Lower lobe of right lung (tissue), 2 donors: ENCODE measurements around the gene MYOG. TPM values are rescaled to one million over a fixed set of nuclear protein-coding genes. Genes with fewer than 3 reads are reported as not detected.

Source experiments
- ATAC-seq, 2 donors: fragments of 200-7000 bp; cut with Tn5 transposase; one replicate each; pipeline ENCODE4 v1.9.1; 2020 to 2022; ENCODE audit warnings: mild to moderate bottlenecking in 2 of 2, moderate library complexity in 2 of 2
- DNase-seq: peaks from one replicate; pipeline ENCODE4 v3.0.0-alpha.2; 2020
- H3K27ac ChIP-seq: fragments of 200-600 bp; one replicate; pipeline ENCODE4 v1.8.0; 2022
- H3K27me3 ChIP-seq: fragments of 200-600 bp; one replicate; pipeline ENCODE4 v1.8.0; 2022; ENCODE audit warnings: low read depth
- H3K36me3 ChIP-seq: fragments of 200-600 bp; one replicate; pipeline ENCODE4 v1.8.0; 2022; ENCODE audit warnings: mild to moderate bottlenecking
- H3K4me1 ChIP-seq: fragments of 200-600 bp; one replicate; pipeline ENCODE4 v1.8.0; 2022
- H3K4me3 ChIP-seq: fragments of 200-600 bp; one replicate; pipeline ENCODE4 v1.8.0; 2022; ENCODE audit warnings: mild to moderate bottlenecking
- H3K9me3 ChIP-seq: fragments of 200-600 bp; one replicate; pipeline ENCODE4 v1.8.0; 2022
- intact Hi-C: fragments of 100-400 bp; cut with DNase I; formaldehyde crosslinking; loops from one replicate; pipeline ENCODE4 v1.11.0; 2022
- total RNA-seq: library from RNA; stranded (reverse); fragmentation: NEBNext Ultra II Directional; extraction: Animal tissue kit (Norgen Biotek cat#: 25700); gene quantifications from one replicate; pipeline ENCODE4 v1.2.1, GENCODE V29; 2021
- TF ChIP-seq, protein P1 (sequence below): fragments of 200-600 bp; IDR thresholded peaks from one replicate; pipeline ENCODE4 v1.8.0; 2022; ENCODE audit warnings: antibody characterized with exemption, mild to moderate bottlenecking
- donor health status: DM: no; HTN: yes; CAD: no; lungs with severe emphysema.

Gene MYOG
- total RNA-seq, 1 donor from 2014 or later: not detected

DNA sequence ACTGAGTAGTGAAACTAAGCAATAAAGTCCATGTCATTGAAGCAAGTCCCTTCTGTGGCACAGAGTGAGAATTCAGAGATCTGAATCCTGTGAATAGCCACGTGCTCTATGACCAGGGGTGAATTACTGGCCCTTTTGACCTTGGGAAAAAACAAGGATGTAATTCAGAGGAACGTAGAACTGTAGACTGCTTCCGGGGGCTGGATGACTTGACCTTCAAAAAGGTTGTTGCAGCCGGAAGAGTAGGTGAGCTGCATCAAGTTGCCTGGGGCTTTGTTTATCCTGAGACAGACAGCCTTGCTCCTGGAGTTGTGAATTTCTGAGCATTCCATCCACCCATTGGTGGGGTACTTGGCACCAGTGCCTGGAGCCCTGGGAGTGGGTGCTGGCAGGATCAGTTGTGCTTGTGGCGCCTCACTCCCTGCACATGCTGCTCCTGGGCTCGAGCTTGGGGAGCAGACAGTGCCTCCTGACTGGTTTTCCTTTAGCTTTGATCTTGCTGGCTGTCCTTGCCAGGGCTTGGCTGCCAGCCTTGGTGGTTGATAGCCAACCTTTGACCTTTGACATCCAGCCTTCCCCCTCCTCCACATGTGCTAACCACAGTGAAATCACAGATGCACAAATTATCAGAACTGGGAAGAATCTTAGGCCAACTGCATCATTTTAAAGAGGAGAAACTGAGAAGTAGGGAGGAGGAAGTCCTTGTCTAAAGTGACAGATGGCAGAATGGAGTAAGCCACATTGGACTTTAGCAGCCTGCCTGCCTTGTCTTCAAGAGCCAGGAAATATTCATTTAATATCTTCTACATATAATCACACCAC, 16.2 kb upstream of the MYOG start:
- intact Hi-C loops: no loop called here
- Histone ChIP-seq H3K4me1 (no peaks in the 10 kb centered on the region), H3K36me3 (no peaks in the 10 kb centered on the region), H3K27me3 (no peaks in the 10 kb centered on the region), H3K9me3 (no peaks in the 10 kb centered on the region), H3K4me3 (no peak overlapping the region), H3K27ac (no peak overlapping the region)
- DNase-seq: no peak
- ATAC-seq: no peak
- TF ChIP-seq, protein P1, sequence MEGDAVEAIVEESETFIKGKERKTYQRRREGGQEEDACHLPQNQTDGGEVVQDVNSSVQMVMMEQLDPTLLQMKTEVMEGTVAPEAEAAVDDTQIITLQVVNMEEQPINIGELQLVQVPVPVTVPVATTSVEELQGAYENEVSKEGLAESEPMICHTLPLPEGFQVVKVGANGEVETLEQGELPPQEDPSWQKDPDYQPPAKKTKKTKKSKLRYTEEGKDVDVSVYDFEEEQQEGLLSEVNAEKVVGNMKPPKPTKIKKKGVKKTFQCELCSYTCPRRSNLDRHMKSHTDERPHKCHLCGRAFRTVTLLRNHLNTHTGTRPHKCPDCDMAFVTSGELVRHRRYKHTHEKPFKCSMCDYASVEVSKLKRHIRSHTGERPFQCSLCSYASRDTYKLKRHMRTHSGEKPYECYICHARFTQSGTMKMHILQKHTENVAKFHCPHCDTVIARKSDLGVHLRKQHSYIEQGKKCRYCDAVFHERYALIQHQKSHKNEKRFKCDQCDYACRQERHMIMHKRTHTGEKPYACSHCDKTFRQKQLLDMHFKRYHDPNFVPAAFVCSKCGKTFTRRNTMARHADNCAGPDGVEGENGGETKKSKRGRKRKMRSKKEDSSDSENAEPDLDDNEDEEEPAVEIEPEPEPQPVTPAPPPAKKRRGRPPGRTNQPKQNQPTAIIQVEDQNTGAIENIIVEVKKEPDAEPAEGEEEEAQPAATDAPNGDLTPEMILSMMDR: no peak

DNA sequence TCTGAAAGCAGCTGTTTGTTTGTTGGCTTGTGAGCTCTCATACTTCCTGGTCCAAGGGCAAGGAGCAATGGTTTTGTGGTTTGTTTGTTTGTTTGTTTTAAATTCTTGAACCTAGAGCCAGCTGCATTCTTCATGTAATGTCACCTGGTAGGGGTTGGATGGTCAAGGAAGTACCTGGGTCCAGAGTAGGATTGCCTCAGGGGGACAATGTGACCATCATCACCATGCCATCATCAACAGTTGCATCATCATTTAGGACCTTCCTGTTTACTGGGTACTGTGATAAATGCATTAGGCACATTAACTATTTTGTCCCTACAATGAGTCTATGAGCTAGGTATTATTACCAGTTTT, 14.7 kb upstream of the MYOG start:
- DNase-seq (no peak), ATAC-seq (no peak)
- Histone ChIP-seq H3K4me1 (no peaks in the 10 kb centered on the region), H3K4me3 (no peak overlapping the region), H3K9me3 (peaks cover 5% of the 10 kb centered on the region), H3K27me3 (no peaks in the 10 kb centered on the region), H3K36me3 (no peaks in the 10 kb centered on the region), H3K27ac (no peak overlapping the region)
- intact Hi-C loops: no loop called here
- TF ChIP-seq, protein P1: no peak

DNA sequence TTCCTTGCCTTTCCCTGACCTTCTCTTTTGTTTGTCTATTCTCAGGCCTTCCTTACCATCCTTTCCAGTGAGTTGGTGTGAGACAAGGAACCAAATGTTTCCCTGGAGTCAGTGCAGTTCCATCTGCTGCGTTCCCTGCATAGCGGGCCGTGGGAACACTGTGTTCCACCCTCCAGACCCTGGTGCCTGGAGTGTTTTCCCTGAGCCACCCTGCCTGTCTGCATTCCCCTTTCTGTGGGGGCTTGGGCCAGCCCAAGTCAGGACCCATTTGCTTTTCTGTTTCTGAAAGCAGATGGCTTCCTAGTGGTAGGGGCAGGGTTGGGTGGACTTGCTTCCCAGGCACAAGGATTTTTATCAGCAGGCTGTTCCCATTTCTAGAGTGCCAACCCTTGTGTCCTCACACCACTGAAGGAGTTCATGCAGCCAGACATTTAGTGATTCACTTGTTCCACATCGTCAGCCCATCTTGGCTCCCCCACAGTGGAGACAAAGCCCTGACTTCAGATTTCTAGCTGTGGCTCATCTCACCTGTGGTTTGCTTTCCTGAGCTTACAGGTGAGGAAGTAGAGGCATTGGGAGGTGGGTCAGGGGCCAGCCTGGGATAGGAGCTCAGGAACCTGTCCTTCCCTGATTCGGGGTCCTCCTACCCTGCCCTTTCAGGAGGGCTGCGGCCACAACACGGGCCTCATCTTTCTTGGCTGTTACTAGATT, 14.1 kb upstream of the MYOG start:
- no peak for DNase-seq
- Histone ChIP-seq H3K36me3 (no peaks in the 10 kb centered on the region), H3K27me3 (no peaks in the 10 kb centered on the region), H3K4me1 (no peaks in the 10 kb centered on the region), H3K27ac (peak overlapping the region; percentile 28), H3K9me3 (peaks cover 10% of the 10 kb centered on the region), H3K4me3 (no peak overlapping the region)
- intact Hi-C loops: no loop called here
- TF ChIP-seq, protein P1: no peak
- ATAC-seq: peak in 1 of 2 donors; percentile 54

DNA sequence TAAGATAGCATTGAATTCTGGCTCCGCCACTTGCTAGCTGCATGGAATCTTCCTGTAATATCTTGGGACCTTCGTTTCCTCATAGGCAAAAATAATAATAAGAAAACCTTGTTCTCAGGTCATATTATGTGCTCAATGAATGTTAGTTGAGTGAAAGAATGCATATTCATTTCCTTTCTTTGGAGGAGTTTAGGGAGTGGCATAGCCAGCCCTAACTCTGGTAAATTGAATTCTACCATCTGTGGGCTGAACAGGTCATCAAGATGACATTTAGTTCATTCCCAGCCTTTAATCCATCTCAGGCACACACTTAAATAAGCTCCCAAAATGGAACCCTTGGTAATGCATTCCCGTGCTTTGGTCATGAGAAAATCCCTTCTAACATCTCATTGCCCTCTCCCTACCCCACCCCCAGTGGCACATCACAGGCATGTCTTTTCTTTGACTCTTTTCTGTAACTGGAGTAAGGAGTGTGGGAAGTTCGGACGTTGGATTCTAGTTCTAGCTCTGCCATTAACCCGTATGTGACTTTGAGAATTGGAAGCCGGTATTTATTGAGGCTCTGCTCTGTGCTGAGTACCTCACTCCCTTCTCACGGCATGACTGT, 13.2 kb upstream of the MYOG start:
- intact Hi-C loops: no loop called here
- ATAC-seq (no peak), DNase-seq (no peak)
- H3K27ac ChIP-seq: peak overlapping the region; percentile 28
- no peaks in the 10 kb centered on the region for H3K27me3 ChIP-seq
- no peaks in the 10 kb centered on the region for H3K4me1 ChIP-seq
- no peak overlapping the region for H3K4me3 ChIP-seq
- TF ChIP-seq, protein P1: no peak
- H3K9me3 ChIP-seq: peaks cover 15% of the 10 kb centered on the region
- H3K36me3 ChIP-seq: no peaks in the 10 kb centered on the region

- TF ChIP-seq, protein P1: no peak
- ATAC-seq (no peak), DNase-seq (no peak)
- Histone ChIP-seq H3K27ac (no peak overlapping the region), H3K36me3 (no peaks in the 10 kb centered on the region), H3K4me3 (no peak overlapping the region), H3K9me3 (peaks cover 15% of the 10 kb centered on the region), H3K27me3 (no peaks in the 10 kb centered on the region), H3K4me1 (no peaks in the 10 kb centered on the region)
- intact Hi-C loops: no loop called here
These were observed 12.6 kb upstream of the MYOG start for GRCh38 chr1:203098445-203098844.
